Subcutaneous abdominal adipose tissue (tissue), 5 donors: ENCODE results near the gene CYFIP1.
"Not testable (repeated sequence)": the region's sequence is repeated elsewhere in the genome, so short reads cannot be mapped to it uniquely, and the experiment has no call there.

ENCODE experiments used
- H3K27ac ChIP-seq: one replicate; pipeline ENCODE4 v1.7.0; 2013; ENCODE audit warnings: low read depth, mild to moderate bottlenecking, inconsistent platforms, low read length, moderate library complexity
- H3K27me3 ChIP-seq, 5 donors: one replicate each; pipeline ENCODE4 v1.7.0; 2013; ENCODE audit warnings: low read length in 5 of 5, inconsistent platforms in 1 of 5; ENCODE audit not compliant: control insufficient read depth in 5 of 5, insufficient read depth in 4 of 5
- H3K36me3 ChIP-seq, 5 donors: one replicate each; pipeline ENCODE4 v1.7.0; 2013; ENCODE audit warnings: low read length in 5 of 5; ENCODE audit not compliant: control insufficient read depth in 5 of 5, insufficient read depth in 5 of 5
- H3K4me1 ChIP-seq, 5 donors: one replicate each; pipeline ENCODE4 v1.7.0; 2013; ENCODE audit warnings: low read length in 5 of 5, mild to moderate bottlenecking in 3 of 5, moderate library complexity in 1 of 5; ENCODE audit not compliant: control insufficient read depth in 5 of 5, insufficient read depth in 5 of 5
- H3K4me3 ChIP-seq, 5 donors: one replicate each; pipeline ENCODE4 v1.7.0; 2013; ENCODE audit warnings: low read length in 5 of 5, low read depth in 1 of 5
- H3K9ac ChIP-seq, 5 donors: one replicate each; pipeline ENCODE4 v1.7.0; 2013; ENCODE audit warnings: low read length in 5 of 5, mild to moderate bottlenecking in 4 of 5, moderate library complexity in 3 of 5
- H3K9me3 ChIP-seq, 5 donors: one replicate each; pipeline ENCODE4 v1.7.0; 2013; ENCODE audit warnings: low read length in 5 of 5; ENCODE audit not compliant: control insufficient read depth in 5 of 5
- donor health status: healthy.
- donor health status: healthy.
- donor health status: healthy.
- donor health status: healthy.
- donor health status: healthy.

The CYFIP1 gene

DNA sequence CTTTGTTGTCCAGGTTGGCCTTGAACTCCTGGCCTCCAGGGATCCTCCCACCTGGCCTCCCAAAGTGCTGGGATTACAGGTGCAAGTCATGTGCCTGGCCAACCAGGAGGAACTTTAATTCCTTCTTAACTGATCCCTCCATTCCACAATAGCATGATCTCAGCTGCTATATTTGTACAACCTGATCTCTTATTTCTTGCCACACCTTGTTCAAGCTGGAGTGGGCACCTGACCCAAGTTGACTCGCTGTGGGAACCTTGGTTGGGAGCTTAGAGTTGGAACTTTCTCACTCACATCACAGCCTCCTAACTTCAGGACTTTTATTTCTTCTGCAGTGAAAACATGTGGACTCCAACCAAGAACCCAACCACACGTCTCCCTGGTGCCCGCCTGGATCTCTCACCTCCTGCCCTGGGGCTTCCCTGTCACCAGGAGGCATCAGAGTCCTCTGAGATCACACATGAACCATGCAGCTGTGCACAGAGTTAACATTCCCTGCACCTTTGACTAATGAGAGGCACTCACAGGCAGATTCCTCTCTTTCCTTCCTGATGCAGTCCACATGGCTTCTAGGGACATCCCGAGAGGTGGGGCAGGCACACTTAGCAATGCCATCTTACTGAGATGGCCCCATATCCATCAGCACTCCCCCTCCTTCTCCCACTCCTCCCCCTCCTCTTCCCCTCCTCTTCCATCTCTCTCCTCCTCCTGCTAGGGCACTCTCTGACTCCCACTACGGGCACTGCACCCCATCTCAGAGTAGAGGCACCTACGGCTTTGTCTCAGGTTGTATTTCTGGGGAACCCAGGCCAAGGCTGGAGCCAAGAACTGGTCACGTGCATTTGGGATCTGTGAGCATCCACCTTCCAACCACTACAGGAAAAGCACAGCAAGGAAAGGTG, 9.7 kb upstream of the CYFIP1 start:
- no peak overlapping the region for H3K9ac ChIP-seq
- H3K36me3 ChIP-seq: peaks cover 3 to 13% (median 6%) of the 10 kb centered on the region in 5 donors
- no peaks in the 10 kb centered on the region for H3K4me1 ChIP-seq
- H3K9me3 ChIP-seq: no peaks in the 10 kb centered on the region
- no peak overlapping the region for H3K4me3 ChIP-seq
- no peak overlapping the region for H3K27ac ChIP-seq
- H3K27me3 ChIP-seq: no peaks in the 10 kb centered on the region

DNA sequence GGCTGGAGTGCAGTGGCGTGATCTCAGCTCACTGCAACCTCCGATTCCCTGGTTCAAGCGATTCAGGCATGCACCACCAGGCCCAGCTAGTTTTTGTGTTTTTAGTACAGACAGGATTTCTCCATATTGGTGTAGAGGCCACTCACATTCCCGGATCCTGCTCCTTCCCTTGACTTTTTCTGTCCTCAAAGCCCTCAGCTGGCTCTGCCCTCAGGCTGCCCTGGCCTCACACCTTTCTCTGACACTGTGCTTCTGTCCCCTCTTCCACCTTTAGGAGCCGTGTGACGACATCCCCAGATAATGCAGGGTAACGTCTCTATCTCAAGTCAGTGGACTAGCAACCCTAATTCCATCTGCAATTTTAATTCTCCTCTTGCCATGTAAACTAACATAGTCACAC, 8.6 kb upstream of the CYFIP1 start:
- Histone ChIP-seq H3K9me3 (no peaks in the 10 kb centered on the region), H3K4me1 (no peaks in the 10 kb centered on the region), H3K9ac (no peak overlapping the region), H3K27ac (no peak overlapping the region), H3K27me3 (no peaks in the 10 kb centered on the region), H3K4me3 (no peak overlapping the region), H3K36me3 (peaks cover 0 to 3% (median 2%) of the 10 kb centered on the region in 5 donors)

DNA sequence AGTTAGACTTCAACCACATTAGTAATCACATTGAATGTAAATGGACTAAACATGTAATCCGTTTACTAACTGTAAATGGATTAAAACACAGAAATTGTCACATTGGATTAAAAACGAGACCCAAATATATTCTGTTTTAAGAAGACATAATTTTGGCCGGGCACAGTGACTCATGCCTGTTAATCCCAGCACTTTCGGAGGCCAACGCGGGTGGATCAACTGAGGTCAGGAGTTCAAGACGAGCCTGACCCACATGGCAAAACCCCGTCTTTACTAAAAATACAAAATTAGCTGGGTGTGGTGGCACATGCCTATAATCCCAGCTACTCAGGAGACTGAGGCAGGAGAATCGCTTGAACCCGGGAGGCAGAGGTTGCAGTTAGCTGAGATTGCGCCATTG, 1.8 kb upstream of the CYFIP1 start:
- H3K4me1 ChIP-seq: peaks cover 3 to 20% (median 14%) of the 10 kb centered on the region in 5 donors
- H3K36me3 ChIP-seq, H3K27ac ChIP-seq, H3K9me3 ChIP-seq, H3K4me3 ChIP-seq, H3K27me3 ChIP-seq, H3K9ac ChIP-seq: not testable (repeated sequence)

DNA sequence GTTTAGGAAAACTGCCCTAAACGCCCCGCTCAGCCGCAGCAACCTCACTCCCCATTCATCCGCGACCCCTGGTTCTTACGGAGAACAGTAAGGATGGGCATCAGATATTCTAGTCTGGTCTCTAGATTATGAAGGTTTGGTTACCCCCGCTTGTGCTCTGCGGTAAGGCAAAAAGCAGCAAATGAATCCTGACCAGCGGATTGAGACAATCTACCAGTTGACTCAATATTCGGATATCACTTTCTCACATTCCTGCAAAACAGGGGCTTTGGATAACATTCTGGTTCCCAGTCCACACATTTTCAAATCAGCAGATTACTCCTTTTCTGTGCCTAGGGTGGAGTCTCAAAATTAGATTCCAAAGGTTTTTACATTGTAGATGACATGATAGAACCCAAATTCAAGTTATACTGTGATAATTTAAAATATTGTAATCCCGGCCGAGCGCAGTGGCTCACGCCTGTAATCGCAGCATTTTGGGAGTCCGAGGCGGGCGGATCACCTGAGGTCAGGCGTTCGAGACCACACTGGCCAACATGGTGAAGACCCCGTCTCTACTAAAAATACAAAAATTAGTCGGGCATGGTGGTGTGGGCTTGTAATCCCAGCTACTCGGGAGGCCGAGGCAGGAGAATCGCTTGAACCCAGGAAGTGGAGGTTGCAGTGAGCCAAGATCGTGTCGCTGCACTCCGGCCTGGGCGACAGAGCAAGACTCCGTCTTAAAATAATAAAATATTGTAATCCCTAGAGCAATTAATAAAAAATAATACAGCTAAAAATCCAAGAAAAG, 1.1 kb upstream of the CYFIP1 start:
- Histone ChIP-seq H3K9me3 (no peaks in the 10 kb centered on the region), H3K9ac (peak overlapping the region in 4 of 5 donors; percentile 66 to 90 (median 74)), H3K27me3 (no peaks in the 10 kb centered on the region), H3K4me1 (peaks cover 3 to 20% (median 14%) of the 10 kb centered on the region in 5 donors), H3K27ac (peak overlapping the region; percentile 96), H3K36me3 (no peaks in the 10 kb centered on the region), H3K4me3 (peak overlapping the region; percentile 70 to 99 (median 73))

DNA sequence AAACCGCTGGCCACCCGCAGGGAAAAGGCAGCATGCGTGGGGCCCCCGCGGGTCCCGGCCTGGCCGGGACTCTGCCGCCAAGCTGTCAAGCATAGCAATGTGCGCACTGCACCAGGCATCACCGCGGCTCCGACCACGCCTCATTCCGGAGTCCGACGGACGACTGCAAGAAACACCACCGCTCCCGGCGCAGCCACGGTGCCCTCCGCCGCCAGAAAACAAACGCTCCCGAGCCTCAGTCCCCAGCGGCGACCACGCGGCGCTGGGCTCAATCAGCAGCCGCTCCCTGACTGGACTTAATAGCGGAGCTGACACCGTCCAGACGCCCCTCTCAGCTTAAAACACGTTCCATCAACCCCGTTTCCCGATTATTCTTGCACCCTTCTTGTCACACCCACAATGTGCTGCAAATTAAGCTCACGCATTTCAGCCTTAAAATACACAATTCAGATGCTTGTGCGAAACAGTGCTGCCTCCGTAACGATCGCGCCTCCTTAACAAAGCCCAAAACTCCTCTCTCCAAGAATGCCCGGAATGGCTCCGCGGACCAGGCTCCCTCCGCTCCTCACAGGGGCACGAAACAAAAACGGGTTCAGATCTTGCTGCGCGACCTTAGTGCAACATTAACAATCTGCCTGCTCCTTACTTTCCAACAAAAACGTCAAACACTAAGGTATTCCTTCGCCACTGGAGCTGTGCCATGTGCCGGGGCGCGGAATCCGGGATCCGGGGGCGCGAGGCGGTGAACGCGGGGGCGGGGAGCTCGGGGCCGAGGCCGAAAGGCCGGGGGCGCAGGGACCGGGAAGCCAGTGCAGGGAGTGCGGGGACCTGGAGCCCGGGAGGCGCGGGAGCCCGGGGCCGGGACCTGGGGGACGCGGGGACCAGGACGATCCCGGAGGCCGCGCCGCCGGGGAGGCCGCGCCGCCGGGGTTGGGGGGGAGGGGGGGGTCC, 655 bp downstream of the CYFIP1 start:
- H3K9me3 ChIP-seq: no peaks in the 10 kb centered on the region
- peaks cover 3 to 23% (median 15%) of the 10 kb centered on the region in 5 donors for H3K4me1 ChIP-seq
- peak overlapping the region; percentile 79 to 92 (median 84) for H3K9ac ChIP-seq
- H3K36me3 ChIP-seq: no peaks in the 10 kb centered on the region
- H3K27ac ChIP-seq: peak overlapping the region; percentile 96
- H3K4me3 ChIP-seq: peak overlapping the region; percentile 72 to 99 (median 93)
- no peaks in the 10 kb centered on the region for H3K27me3 ChIP-seq

DNA sequence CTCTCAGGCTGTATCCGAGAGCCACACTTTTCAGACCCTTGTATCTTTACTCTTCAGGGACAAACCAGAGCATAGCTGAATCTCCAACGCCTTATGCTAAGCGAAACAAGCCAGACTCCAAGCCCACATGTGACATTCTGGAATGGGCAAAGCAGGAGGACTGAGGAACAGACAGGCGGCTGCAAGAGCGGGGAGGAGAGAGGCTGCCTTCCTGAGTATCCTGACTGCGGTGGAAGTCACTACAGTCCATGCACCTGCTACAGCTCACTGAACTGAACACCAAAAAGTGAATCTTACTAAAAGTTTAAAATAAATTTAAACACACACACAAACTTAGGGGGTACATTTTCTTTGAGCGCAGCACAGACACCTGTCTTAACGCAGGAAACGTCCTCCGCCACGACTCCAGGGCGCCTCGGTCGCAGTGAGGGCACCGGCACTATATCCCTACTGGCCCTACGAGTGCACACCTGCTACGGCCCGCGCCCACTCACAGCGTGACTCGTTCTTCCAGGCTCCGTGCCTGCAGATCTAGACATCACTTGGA, 1.4 kb downstream of the CYFIP1 start:
- H3K4me1 ChIP-seq: peaks cover 3 to 25% (median 16%) of the 10 kb centered on the region in 5 donors
- no peaks in the 10 kb centered on the region for H3K27me3 ChIP-seq
- H3K9ac ChIP-seq: peak overlapping the region in 4 of 5 donors; percentile 18 to 92 (median 86)
- H3K4me3 ChIP-seq: peak overlapping the region; percentile 48 to 99 (median 86)
- no peak overlapping the region for H3K27ac ChIP-seq
- no peaks in the 10 kb centered on the region for H3K9me3 ChIP-seq
- H3K36me3 ChIP-seq: no peaks in the 10 kb centered on the region

DNA sequence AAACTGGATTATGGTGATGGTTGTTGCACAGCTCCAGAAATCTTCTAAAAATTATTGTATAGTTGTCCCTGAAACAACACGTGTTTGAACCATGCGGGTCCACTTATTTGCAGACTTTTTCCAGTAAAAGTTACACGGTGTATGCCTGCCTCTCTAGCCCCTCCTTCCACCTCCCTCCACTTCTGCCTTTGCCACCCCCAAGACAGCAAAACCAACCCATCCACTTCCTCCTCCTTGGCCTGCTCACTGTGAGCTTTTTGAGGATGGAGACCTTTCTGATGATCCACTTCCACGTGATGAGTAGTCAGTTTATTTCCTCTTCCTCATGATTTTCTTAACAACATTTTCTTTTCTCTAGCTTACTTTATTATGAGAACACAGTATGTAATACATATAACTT, 5.4 kb downstream of the CYFIP1 start:
- no peaks in the 10 kb centered on the region for H3K36me3 ChIP-seq
- no peaks in the 10 kb centered on the region for H3K27me3 ChIP-seq
- no peak overlapping the region for H3K4me3 ChIP-seq
- H3K9me3 ChIP-seq: peaks cover 0 to 1% (median 0%) of the 10 kb centered on the region in 5 donors
- no peak overlapping the region for H3K9ac ChIP-seq
- no peak overlapping the region for H3K27ac ChIP-seq
- peaks cover 3 to 23% (median 14%) of the 10 kb centered on the region in 5 donors for H3K4me1 ChIP-seq

DNA sequence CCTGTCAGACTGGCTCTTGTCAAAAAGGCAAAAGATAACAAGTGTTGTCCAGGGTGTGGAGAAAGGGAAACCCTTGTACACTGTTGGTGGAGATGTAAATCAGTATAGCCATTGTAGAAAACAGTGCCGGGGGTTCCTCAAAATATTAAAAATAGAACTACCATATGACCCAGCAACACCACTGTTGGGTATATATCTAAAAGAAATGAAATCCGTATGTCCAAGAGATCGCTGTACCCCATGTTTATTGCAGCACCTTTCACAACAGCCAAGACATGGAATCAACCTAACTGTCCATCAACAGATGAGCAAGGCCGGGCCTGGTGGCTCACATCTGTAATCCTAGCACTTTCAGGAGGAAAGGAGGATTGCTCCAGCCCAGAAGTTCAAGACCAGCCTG, 6.2 kb downstream of the CYFIP1 start:
- Histone ChIP-seq H3K27ac (no peak overlapping the region), H3K9me3 (peaks cover 0 to 3% (median 0%) of the 10 kb centered on the region in 5 donors)

DNA sequence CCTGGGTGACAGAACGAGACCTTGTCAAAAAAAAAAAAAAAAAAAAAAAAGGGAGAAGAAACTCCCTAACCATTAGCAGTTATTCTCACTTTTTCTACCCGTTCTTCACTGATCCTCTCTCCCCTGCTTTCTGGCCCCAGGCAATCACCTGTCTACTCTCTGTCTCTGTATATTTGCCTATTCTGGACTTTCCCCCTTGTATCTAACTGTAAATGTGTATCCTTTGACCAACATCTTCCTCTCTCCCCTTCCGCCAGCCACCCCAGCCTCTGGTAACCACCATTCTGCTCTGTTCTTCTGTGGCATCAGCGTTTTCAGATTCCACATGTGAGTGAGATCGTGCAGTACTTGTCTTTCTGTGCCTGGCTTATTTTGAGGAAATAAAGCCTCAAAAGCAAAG, 6.9 kb downstream of the CYFIP1 start:
- Histone ChIP-seq H3K27ac (no peak overlapping the region), H3K9me3 (peaks cover 0 to 3% (median 0%) of the 10 kb centered on the region in 5 donors), H3K27me3 (no peaks in the 10 kb centered on the region), H3K9ac (no peak overlapping the region), H3K4me1 (peaks cover 0 to 16% (median 10%) of the 10 kb centered on the region in 5 donors), H3K36me3 (no peaks in the 10 kb centered on the region), H3K4me3 (no peak overlapping the region)

More for the DNA sequence above, 6.2 kb downstream of the CYFIP1 start:
- Histone ChIP-seq H3K4me1 (peaks cover 3 to 16% (median 13%) of the 10 kb centered on the region in 5 donors), H3K9ac (no peak overlapping the region), H3K36me3 (no peaks in the 10 kb centered on the region), H3K4me3 (no peak overlapping the region), H3K27me3 (no peaks in the 10 kb centered on the region)
